PC-9 (cell line): Measurements from ENCODE around the gene CLPTM1L. TPM values are rescaled to one million over a fixed set of nuclear protein-coding genes. Genes with fewer than 3 reads are reported as not detected.

Experiments used
- BruUV-seq: library from RNA; stranded (reverse); fragments of 400-500 nt; replicated peaks from 2 replicates; lab custom pipeline; 2021; lab: Mats Ljungman, UMichigan
- CTCF ChIA-PET: fragments of 300-600 bp; sonication (Branson Sonifier 250); formaldehyde crosslinking; loops from one replicate; lab custom pipeline; 2022; ENCODE audit warnings: antibody characterized with exemption; lab: Charles Lee
- POLR2A ChIA-PET: fragments of 300-600 bp; sonication (Branson Sonifier 250); formaldehyde crosslinking; loops from one replicate; lab custom pipeline; 2022; ENCODE audit warnings: antibody characterized with exemption; ENCODE audit not compliant: unreplicated experiment; lab: Charles Lee
- DNase-seq, 2 experiments: peaks; one replicate each; pipeline versions ENCODE4 v3.0.0 to v3.0.0-alpha.2; 2015 to 2022; ENCODE audit warnings: mixed read lengths in 1 of 2
- H2AFZ ChIP-seq: fragments of 200-600 bp; sonication (generic); 2 replicates; pipeline ENCODE4 v1.8.1; 2017; ENCODE audit warnings: antibody characterized with exemption
- H3F3A ChIP-seq: fragments of 200-600 bp; sonication (generic); 2 replicates; pipeline ENCODE4 v1.8.1; 2017; ENCODE audit warnings: antibody characterized with exemption, mild to moderate bottlenecking, low read depth; ENCODE audit not compliant: insufficient read depth
- H3K27ac ChIP-seq: fragments of 200-600 bp; sonication (generic); 2 replicates; pipeline ENCODE4 v1.6.1; 2016; ENCODE audit warnings: mixed run types
- H3K27me3 ChIP-seq: fragments of 200-600 bp; sonication (generic); 2 replicates; pipeline ENCODE4 v1.6.1; 2016; ENCODE audit warnings: low read depth, mixed run types; ENCODE audit not compliant: insufficient read depth
- H3K36me3 ChIP-seq: fragments of 200-600 bp; sonication (generic); 2 replicates; pipeline ENCODE4 v1.6.1; 2016; ENCODE audit warnings: low read depth, mixed run types
- H3K4me1 ChIP-seq: fragments of 200-600 bp; sonication (generic); replicated peaks from 2 replicates; pipeline ENCODE4 v1.6.1; 2016; ENCODE audit warnings: mixed run types; ENCODE audit not compliant: insufficient read depth
- H3K4me2 ChIP-seq: fragments of 200-600 bp; sonication (generic); 2 replicates; pipeline ENCODE4 v1.6.1; 2017; ENCODE audit warnings: mixed run types
- H3K4me3 ChIP-seq: fragments of 200-600 bp; sonication (generic); 2 replicates; pipeline ENCODE4 v1.6.1; 2016; ENCODE audit warnings: mixed run types
- H3K79me2 ChIP-seq: fragments of 200-600 bp; sonication (generic); 2 replicates; pipeline ENCODE4 v1.6.1; 2017; ENCODE audit warnings: low read depth, mixed run types
- H3K9me2 ChIP-seq: fragments of 200-600 bp; sonication (generic); 2 replicates; pipeline ENCODE4 v1.8.1; 2017; ENCODE audit warnings: mild to moderate bottlenecking; ENCODE audit not compliant: insufficient read depth
- H3K9me3 ChIP-seq: fragments of 200-600 bp; sonication (generic); 2 replicates; pipeline ENCODE4 v1.8.1; 2016; ENCODE audit warnings: low read depth; ENCODE audit not compliant: insufficient read depth
- H4K20me1 ChIP-seq: fragments of 200-600 bp; sonication (generic); 2 replicates; pipeline ENCODE4 v1.8.1; 2017; ENCODE audit not compliant: insufficient read depth
- EZH2 ChIP-seq: fragments of 200-600 bp; sonication (generic); IDR thresholded peaks from 2 replicates; pipeline ENCODE4 v1.8.0; 2017; ENCODE audit warnings: antibody characterized with exemption, low read depth
- intact Hi-C: fragments of 100-400 bp; cut with micrococcal nuclease; formaldehyde crosslinking; loops from one replicate; pipeline ENCODE4 v1.10.0; 2022; ENCODE audit not compliant: unreplicated experiment
- total RNA-seq: library from RNA; stranded (reverse); gene quantifications from 2 replicates; pipeline ENCODE4 v1.2.3, GENCODE V29; 2021
- TF ChIP-seq, protein P1 (sequence below): fragments of 200-600 bp; sonication (generic); conservative IDR thresholded peaks from 2 replicates; pipeline ENCODE4 v1.6.1; 2017; ENCODE audit warnings: mixed run types, antibody characterized with exemption, mild to moderate bottlenecking, moderate library complexity

CLPTM1L gene
- total RNA-seq, 1 experiment from 2014 or later = 260 TPM

DNA sequence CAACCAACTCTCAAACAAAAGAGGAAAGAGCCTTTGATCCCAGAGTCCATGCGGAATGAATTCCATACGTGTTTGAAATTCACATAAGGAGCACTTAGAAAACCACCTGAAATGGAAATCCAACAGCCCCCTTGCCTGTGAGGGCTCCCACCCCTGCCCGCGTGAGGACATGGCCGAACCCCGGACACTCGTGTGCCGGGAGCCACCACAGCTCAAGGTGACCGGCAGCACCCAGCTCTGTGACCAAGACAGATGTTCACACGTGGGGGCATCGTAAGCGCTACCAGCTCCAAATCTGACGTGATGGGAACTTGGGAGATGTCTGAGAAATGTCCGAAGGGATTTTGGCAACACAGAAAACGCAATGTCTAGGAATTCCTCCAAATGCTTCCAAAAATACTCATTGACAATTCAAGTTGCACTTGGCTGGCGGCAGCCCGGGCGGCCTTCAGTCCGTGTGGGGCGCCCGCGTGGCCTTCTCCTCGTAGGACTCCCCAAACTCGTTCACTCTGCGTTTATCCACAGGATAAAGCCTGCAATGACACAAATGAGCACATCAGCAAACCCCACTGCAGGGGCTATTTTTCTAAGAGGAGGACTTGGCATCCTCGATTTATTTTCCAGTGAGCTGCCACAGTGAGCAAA is 26.9 kb downstream of the CLPTM1L start:
- H3K79me2 ChIP-seq = no peaks in the 10 kb centered on the region
- no peak overlapping the region for H2AFZ ChIP-seq
- no peaks in the 10 kb centered on the region; the same call in 1 of the 2 replicates for H4K20me1 ChIP-seq
- ChIA-PET CTCF (no interaction called here), POLR2A (no interaction called here)
- no peak overlapping the region for H3K4me2 ChIP-seq
- TF ChIP-seq EZH2 = no peak
- TF ChIP-seq, protein P1, sequence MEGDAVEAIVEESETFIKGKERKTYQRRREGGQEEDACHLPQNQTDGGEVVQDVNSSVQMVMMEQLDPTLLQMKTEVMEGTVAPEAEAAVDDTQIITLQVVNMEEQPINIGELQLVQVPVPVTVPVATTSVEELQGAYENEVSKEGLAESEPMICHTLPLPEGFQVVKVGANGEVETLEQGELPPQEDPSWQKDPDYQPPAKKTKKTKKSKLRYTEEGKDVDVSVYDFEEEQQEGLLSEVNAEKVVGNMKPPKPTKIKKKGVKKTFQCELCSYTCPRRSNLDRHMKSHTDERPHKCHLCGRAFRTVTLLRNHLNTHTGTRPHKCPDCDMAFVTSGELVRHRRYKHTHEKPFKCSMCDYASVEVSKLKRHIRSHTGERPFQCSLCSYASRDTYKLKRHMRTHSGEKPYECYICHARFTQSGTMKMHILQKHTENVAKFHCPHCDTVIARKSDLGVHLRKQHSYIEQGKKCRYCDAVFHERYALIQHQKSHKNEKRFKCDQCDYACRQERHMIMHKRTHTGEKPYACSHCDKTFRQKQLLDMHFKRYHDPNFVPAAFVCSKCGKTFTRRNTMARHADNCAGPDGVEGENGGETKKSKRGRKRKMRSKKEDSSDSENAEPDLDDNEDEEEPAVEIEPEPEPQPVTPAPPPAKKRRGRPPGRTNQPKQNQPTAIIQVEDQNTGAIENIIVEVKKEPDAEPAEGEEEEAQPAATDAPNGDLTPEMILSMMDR = no peak
- H3K27me3 ChIP-seq = no peaks in the 10 kb centered on the region
- H3K4me3 ChIP-seq = no peak overlapping the region
- DNase-seq = no peak
- H3K4me1 ChIP-seq = peaks cover 35% of the 10 kb centered on the region
- H3K9me2 ChIP-seq = no peaks in the 10 kb centered on the region
- H3K9me3 ChIP-seq = no peaks in the 10 kb centered on the region
- peaks cover 27% of the 10 kb centered on the region for H3K36me3 ChIP-seq
- intact Hi-C loops = no loop called here
- BruUV-seq = no TSS peak
- peaks cover 35% of the 10 kb centered on the region for H3F3A ChIP-seq
- no peak overlapping the region for H3K27ac ChIP-seq

DNA sequence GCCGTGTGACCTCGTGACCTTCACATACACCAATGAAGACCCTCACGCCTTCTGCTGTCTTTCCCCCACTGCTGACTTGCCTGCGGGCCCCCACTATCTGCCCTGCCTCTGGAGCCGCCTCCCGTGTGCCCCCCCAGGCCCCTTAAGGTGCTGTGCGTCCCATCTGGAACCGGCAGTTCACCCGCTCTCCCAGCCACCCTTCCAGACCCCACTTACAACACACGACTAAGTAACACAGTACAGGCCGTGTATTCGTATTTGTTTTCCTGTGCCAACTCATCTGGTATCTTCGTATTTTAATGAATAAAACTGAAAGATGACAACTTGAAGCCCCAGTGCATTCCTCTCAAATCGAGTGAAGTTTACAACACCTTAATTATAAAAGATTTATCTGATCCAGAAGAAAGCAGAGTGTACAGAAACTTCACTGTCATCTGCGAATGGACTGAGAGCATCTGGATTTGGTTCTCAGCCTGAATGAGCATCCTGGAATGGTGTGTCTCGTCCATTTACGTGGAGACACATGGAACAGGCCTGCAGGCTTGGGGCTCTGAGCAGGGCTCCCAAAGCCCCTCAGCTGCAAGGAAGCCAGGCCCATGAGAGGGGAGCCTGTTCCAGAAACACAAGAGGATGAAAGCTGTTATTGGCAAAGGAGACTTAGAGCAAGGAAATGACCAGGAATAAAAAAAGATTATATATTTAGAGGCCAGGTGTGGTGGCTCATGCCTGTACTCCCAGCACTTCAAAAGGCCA is 28.1 kb downstream of the CLPTM1L start:
- Histone ChIP-seq H3K4me1 (peaks cover 40% of the 10 kb centered on the region), H3K9me3 (peaks cover under 1% of the 10 kb centered on the region; the same call in 1 of the 2 replicates), H2AFZ (no peak overlapping the region), H3K27me3 (no peaks in the 10 kb centered on the region), H3K9me2 (no peaks in the 10 kb centered on the region), H3K79me2 (no peaks in the 10 kb centered on the region), H4K20me1 (no peaks in the 10 kb centered on the region), H3K36me3 (peaks cover 22% of the 10 kb centered on the region), H3K4me3 (no peak overlapping the region), H3F3A (peaks cover 39% of the 10 kb centered on the region), H3K4me2 (peak overlapping the region; percentile 70), H3K27ac (peak overlapping the region; percentile 21)
- DNase-seq = no peak
- ChIA-PET CTCF (interaction anchor here (0.6 kb wide), 1 partner anchor 164 kb away, joined by 3 read pairs; no protein-coding TSS in a partner anchor), POLR2A (no interaction called here)
- no TSS peak for BruUV-seq
- TF ChIP-seq EZH2 = no peak
- TF ChIP-seq, protein P1 = no peak
- intact Hi-C loops = loop anchor here (1.0 kb wide), 1 partner anchor 11 kb away; no protein-coding TSS in a partner anchor

DNA sequence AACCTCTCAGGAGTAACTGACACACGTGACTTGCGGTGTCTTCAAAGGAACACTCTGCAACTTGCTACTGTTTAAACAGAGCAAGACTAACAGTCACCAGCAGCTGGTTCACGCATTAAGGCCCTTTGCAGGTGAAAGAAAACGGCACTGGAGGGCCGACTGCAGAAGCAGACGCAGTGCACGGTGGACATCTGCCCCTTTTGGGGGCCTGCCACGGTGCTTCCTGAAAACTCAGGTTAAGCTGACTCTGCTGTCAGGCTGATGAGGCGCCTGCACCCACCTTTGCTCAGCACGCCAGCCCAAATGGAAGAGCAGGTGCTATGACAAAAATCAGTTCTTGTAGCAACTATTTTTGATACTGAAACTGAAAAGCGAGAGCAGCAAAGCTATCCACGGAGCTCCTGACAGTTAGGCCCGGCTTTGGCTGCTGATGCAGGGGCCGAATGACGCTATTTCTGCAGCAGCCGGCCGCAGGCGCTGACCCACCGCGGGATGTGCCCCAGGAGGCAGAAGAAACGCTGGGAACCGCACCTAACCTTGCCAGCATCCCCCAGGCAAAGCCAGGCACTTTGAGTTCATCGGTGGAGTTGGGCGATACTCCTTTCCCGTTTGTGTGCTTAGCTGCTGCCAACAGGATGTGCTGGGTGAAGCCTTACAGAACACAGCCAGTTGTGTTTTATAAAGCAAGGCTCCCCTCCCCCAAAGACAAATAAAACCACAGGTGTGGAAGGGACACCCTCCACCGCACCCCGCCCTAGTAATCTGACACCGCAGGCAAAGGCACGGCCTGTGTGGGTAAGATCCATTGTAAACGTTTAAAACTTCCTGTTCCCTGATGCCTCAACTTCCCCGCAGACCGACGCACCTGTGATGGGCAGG is 29.0 kb downstream of the CLPTM1L start:
- H3K9me3 ChIP-seq = peaks cover 7% of the 10 kb centered on the region; the same call in 1 of the 2 replicates
- no peaks in the 10 kb centered on the region for H3K79me2 ChIP-seq
- H3K4me1 ChIP-seq = peaks cover 40% of the 10 kb centered on the region
- ChIA-PET CTCF (interaction anchor here (0.6 kb wide), 1 partner anchor 164 kb away, joined by 3 read pairs; no protein-coding TSS in a partner anchor), POLR2A (interaction anchor here (0.9 to 1.5 kb wide), 2 partner anchors 11 to 230 kb away, joined by 3 to 17 read pairs; no protein-coding TSS in a partner anchor)
- H3F3A ChIP-seq = peaks cover 39% of the 10 kb centered on the region
- H2AFZ ChIP-seq = no peak overlapping the region
- BruUV-seq = TSS peak; percentile 32
- H3K9me2 ChIP-seq = no peaks in the 10 kb centered on the region
- DNase-seq = peak; percentile 95 to 97
- peaks cover 15% of the 10 kb centered on the region for H3K36me3 ChIP-seq
- peaks cover 2% of the 10 kb centered on the region; the same call in 1 of the 2 replicates for H3K27me3 ChIP-seq
- H4K20me1 ChIP-seq = no peaks in the 10 kb centered on the region
- H3K4me3 ChIP-seq = peak overlapping the region; percentile 24; the same call in 1 of the 2 replicates
- TF ChIP-seq EZH2 = no peak
- TF ChIP-seq, protein P1 = no peak
- H3K27ac ChIP-seq = peak overlapping the region; percentile 27
- peak overlapping the region; percentile 70 for H3K4me2 ChIP-seq
- intact Hi-C loops = loop anchor here (1.0 kb wide), 1 partner anchor 11 kb away; no protein-coding TSS in a partner anchor
